CD4-positive, alpha-beta T cell treated with Interleukin-4 for 4 hours (primary cell): ENCODE measurements around the gene CPNE9.
"Not testable (repeated sequence)": the region's sequence is repeated elsewhere in the genome, so short reads cannot be mapped to it uniquely, and the experiment has no call there.

ENCODE experiments used
- DNase-seq: peaks from one replicate; pipeline ENCODE4 v3.0.0-alpha.2; 2020

CPNE9 gene

DNA sequence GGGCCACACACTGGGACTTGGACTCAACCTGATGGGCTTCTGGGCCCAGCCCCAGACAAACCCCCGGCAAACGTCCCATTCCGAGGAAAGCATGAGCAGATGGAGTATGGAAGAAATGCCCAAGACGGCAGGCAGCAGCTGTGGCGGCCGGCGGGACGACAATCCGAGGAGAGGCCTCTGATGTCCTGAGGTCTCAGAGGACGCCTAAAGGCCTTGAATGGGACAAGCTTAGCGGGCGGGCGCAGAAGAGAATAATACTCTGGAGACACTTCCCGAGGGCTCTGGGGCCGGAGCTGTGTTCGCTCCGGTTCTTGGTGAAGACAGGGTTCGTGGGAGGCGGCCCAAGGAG, 45.6 kb downstream of the CPNE9 start:
- DNase-seq = no peak

- DNase-seq = peak; percentile 96
Measured at GRCh38 chr3:9749645-9750555, 46.3 kb downstream of the CPNE9 start, which contains the start of gene OGG1. TSS of gene OGG1 (plus strand) at chr3:9749952. CDS start at chr3:9750287, 335 bp downstream.

DNA sequence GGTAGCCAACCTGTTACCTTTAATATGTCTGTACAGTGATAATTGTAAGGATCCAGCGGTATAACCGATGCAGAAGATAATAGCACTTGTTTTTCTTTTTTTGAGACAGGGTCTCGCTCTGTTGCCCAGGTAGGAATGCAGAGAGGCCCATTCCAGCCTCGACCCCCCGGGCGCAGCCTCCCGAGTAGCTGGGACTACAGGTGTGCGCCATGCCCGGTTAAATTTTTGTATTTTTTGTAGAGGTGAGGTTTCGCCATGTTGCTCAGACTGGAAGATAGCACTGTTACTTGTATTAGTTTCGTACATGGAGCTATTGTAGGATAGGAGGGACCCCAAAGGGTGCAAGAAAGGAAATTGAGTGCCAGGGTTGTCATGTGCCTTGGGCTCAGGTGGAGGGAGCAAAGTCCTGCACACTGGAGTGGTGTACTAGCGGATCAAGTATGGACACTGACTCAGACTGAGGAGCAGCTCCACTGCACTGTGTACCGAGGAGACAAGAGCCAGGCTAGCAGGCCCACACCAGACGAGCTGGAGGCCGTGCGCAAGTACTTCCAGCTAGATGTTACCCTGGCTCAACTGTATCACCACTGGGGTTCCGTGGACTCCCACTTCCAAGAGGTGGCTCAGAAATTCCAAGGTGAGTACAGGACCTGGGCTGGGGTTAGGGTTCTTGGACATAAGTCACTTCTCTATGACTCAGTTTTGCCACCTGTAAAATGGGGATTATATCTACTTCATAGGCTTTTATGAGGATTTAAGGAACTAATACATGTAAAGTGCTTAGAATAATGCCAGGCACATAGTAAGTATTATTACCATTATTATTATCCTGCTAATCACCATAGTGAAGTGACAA, 47.2 kb downstream of the CPNE9 start:
- DNase-seq = no peak

GRCh38 chr3:9754678-9755077, 51.0 kb downstream of the CPNE9 start:
- no peak for DNase-seq

DNA sequence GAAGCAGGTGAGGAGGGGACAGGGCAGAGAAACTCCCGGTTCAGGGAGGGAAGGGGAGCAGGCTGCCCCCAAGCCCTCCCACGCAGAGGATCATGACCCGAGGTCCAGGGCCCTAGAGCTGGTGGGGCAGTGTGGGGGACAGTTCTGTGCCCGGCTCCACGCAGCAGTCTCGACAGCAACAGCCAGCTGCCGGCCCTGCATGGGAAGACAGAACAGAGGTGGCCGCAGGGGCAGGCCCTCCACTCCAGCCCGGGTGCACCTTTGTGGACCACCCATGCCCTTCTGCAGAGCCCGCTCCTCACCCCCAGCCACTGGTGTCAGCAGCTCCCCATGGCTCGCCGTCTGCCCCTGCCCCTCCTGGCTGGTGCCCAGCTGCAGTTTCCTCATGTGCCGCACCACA, 53.8 kb downstream of the CPNE9 start:
- no peak for DNase-seq

DNA sequence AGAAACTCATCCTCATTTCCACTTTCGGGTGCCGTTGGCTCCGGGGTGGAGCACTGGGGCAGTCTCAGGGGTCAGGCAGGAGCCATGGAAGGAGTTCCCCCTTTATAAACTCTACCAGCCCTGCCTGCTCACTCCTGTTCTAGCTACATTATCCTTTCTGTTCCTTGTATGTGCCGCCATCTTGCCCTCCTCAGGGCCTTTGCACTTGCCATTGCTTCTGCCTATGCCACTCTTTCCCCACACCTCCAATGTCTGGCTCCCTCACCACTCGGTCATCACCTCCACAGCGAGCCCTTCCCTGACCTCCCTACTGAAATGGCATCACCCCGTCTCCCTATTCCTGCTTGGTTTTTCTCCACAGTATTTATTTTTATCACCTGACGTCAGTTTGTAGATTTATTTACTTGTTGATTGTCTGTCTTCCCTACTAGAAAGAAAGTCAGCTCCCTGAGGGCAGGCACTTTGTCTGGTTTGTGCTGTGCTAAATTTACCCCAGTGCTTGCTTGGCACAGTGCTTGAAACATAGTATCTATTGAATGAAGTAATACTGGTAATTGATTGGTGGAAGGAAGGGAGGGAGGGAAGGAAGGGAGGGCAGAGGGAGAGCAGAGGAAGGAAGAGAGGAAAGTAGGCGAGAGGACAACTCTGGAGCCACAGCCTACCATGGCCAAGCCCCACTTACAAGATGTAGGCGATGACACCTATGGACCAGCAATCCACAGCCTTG, 57.3 kb downstream of the CPNE9 start:
- DNase-seq = no peak

DNA sequence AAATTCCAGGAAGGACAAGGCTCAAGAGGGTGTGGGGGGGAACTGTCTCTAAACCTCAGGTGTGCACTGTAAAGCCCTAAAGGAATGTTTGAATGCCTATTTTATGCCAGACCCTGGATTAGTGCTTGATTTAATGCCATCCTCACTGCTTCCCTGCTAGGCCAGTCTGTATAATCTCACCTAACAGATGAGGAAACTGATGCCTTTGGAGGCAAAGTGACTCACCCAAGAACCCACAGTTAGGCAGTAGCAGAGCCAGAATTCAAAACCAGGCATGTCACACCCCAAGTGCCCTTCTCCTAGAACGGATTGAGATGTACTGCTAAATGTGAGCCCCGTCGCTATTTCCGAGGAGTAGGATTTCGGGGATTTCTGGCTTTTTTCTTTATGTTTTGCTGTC, 58.3 kb downstream of the CPNE9 start:
- DNase-seq = no peak

- DNase-seq = no peak
Measured at GRCh38 chr3:9762871-9763270, 59.2 kb downstream of the CPNE9 start.

- no peak for DNase-seq
Measured at GRCh38 chr3:9765865-9766264, 62.2 kb downstream of the CPNE9 start.

DNA sequence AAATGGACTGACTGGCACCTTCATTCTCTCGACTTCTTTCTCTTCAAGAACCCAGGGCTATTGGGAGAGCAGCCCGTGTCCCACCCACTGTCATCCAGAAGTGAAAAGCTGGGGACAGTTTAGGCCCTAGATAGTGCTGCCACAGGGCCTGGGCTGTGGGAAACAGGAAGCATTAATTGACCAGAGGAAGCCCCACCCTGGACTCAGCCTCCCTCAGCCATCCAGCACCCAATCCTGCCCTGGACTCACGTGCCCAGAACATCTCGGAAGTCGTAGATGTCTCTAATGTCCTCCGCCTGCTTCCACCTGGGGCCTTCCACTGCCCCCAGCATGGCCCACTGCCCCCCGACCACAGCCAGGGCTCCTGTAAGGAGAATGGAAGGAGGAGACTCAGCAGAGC, 63.8 kb downstream of the CPNE9 start:
- no peak for DNase-seq

DNA sequence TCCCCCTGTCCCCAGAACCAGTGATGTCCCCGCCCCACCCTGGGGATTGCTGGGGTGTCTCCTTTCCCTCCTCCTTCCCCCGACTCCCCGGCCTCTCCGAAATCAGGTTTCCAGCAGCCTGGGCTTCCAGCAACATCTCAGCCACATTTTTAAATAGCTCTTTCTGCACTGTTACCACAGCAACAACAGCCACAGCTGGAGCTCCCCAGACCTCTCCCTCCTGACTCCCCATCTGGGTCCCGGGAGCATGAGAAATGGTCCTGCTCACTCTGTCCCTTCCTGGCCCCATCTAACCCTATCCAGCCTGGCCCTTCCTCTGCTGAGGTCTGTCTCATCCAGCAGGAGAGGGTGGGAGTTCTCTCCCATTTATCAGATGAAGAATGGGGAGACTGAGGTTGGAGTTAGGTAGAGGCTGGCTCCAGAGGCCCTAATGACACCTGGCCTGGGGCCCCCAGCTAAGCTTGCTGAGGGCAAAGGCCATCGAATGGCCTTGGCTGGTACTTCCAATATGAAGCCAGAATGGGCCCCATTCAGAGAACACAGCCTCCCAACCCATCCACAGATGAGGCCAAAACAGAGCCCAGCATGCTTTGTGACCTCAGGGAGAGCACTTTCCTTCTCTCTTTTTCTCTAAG, 64.6 kb downstream of the CPNE9 start:
- DNase-seq = no peak

DNA sequence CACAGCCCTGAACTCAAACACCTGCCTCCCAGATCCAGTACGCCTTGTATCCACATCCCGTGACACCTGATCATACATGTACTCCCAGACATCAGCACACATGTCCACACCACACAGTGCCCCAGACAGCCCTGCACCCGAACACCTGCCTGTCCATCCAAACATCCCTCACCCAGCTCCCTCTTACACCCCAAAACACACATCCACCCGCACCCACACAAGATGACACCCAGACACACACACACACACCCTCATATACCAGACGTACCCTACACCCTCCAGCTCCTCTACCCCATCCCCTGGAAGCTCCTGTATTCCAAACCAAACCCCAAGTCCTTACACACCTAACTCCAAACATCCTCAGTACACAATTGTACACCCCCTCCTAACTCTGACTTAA, 65.4 kb downstream of the CPNE9 start:
- no peak for DNase-seq

DNA sequence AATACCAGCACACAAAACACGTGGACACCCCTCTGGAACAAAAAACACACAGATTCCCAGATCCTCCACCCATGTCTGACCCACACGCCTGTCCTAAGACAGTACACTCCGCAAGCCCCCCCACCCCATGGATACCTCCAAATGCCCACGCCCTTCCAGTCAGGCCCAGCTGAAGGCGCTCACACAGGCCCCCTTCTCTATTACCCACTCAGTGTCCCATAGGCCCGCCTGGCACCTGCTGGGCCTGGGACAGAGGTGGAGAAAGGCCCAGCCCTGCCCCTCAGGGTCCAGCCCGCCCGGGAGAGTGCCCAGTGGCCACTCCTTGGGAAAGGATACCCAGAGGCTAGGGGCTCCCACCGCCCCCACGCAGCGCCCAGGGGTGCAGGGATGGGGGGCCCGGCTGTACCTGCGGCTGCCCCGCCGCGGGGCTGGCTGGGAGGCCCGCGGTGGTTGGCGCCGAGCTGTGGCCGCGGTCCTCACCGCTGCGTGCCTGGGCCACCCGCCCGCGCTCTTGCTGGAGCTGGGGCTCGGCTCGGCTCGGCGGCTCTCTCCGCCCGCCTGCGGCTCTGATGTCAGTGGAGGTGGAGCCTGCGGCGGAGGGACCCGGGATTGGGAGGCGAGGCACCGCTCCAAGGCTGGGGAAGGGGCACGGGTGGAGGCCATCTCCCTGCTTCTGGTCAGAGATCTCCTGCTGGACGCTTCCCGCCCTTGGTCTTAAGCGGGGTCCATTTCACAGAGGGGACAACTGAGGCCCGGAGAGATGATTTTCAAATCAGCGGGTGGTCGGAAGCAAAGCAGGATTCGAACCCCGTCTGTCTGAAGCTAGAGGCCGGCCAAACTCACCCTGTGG, 66.0 kb downstream of the CPNE9 start, which contains the start of gene CAMK1:
CAMK1 (minus strand) TSS at position 522 of the 850 bp plus-strand sequence. CDS start 2,198 bp downstream, outside the sequence.
- peak; percentile 39 for DNase-seq

GRCh38 chr3:9770276-9770812, 66.7 kb downstream of the CPNE9 start:
- no peak for DNase-seq

- DNase-seq = not testable (repeated sequence)
Measured at GRCh38 chr3:9771007-9771406, 67.4 kb downstream of the CPNE9 start.

- DNase-seq = no peak
Measured at GRCh38 chr3:9776896-9777693, 73.5 kb downstream of the CPNE9 start.

- DNase-seq = no peak
Measured at GRCh38 chr3:9777694-9778021, 74.0 kb downstream of the CPNE9 start.

DNA sequence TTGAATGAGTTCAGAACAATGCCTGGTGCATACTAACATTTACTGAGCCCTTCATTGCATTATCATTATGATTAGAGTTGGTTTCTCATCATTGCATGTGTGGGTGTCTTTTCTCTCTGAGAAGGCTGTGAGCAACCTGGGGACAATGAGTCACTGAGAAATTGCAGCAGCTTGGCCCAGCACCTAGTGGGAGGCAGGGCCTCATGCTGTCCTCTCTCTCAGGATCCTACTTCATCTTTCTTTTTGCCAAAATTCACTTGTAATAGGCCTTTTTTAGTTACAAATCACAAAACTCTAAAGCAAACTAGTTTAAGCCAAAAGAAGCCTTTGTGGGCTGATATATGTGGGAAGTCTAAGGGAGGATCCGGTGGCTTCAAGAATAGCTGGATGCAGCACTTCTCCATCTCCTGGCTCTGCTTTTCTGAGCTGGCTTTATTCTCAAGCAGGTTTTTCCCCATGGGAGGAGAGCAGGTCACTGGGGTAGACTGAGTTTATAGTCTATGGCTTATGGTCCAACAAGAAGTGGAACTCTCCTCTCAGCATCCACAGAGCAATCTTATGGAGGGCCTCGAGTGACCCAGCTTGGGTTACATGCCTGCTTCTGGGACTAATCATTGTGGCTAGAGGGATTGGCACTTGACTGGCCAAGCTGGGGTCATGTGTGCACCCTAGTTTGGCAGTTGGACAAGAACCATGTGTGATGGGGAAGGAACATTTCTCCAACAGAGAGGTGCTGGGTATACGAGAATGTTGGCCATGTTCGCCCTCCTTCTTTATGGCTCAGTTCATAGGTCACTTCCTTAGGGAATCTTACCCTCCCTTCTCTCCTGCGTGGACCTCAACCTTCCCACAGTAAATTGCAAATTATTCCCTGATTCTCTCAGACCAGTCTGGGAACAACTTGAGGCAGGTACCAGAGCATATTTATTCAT, 74.8 kb downstream of the CPNE9 start:
- no peak for DNase-seq

- DNase-seq = no peak
Measured at GRCh38 chr3:9779075-9779593, 75.5 kb downstream of the CPNE9 start.
